AG04450 (cell line): ENCODE results near the gene NDUFAF5. TPM values are rescaled to one million over a fixed set of nuclear protein-coding genes. Genes with fewer than 3 reads are reported as not detected.

Source experiments
- CTCF ChIA-PET: fragments of 300-600, 350-600 bp; formaldehyde crosslinking; extraction: SDS; loops from one replicate; lab custom pipeline; 2022; ENCODE audit warnings: antibody characterized with exemption, inconsistent platforms; lab: Charles Lee
- POLR2A ChIA-PET: fragments of 350-600 bp; formaldehyde crosslinking; extraction: SDS; loops from one replicate; lab custom pipeline; 2021; ENCODE audit warnings: antibody characterized with exemption, inconsistent platforms; lab: Yijun Ruan, JAX
- DNase-seq: peaks from one replicate; pipeline ENCODE4 v3.0.0-alpha.2; 2011; ENCODE audit warnings: low read depth, low spot score
- H3K27ac ChIP-seq: one replicate; pipeline ENCODE4 v1.5.1; 2012; ENCODE audit warnings: low read depth, low read length, control low read depth
- H3K27me3 ChIP-seq: one replicate; pipeline ENCODE4 v1.6.0; 2012; ENCODE audit warnings: low read length; ENCODE audit not compliant: control insufficient read depth, insufficient read depth
- H3K4me3 ChIP-seq: 2 replicates; pipeline ENCODE4 v1.5.1; 2011; ENCODE audit warnings: mild to moderate bottlenecking, low read depth, low read length, control low read depth
- H3K9me3 ChIP-seq: 2 replicates; pipeline ENCODE4 v1.5.1; 2012; ENCODE audit warnings: low read length; ENCODE audit not compliant: control insufficient read depth, insufficient read depth
- CTCF ChIP-seq: IDR thresholded peaks from 2 replicates; pipeline ENCODE4 v1.5.1; 2011; ENCODE audit warnings: low read depth, low read length, control low read depth, inconsistent platforms
- polyA plus RNA-seq: library from polyadenylated mRNA; depleted of rRNA; stranded (reverse); fragments of >200 nt; gene quantifications from 2 replicates; pipeline ENCODE4 v1.2.3, GENCODE V29; 2011

The NDUFAF5 gene
- polyA plus RNA-seq, 1 experiment = 24.1 TPM

- H3K9me3 ChIP-seq = no peaks in the 10 kb centered on the region
- ChIA-PET POLR2A (no interaction called here), CTCF (interaction anchor here (1.3 to 1.5 kb wide), 2 partner anchors 32 to 193 kb away, joined by 4 read pairs; no protein-coding TSS in a partner anchor)
- H3K4me3 ChIP-seq = no peak overlapping the region
- H3K27ac ChIP-seq = no peak overlapping the region
- TF ChIP-seq CTCF = no peak
- no peaks in the 10 kb centered on the region for H3K27me3 ChIP-seq
- DNase-seq = no peak
Measured at GRCh38 chr20:13739731-13740649, 44.8 kb upstream of the NDUFAF5 start.

GRCh38 chr20:13741879-13742278, 42.9 kb upstream of the NDUFAF5 start:
- Histone ChIP-seq H3K27ac (no peak overlapping the region), H3K4me3 (no peak overlapping the region), H3K27me3 (no peaks in the 10 kb centered on the region), H3K9me3 (no peaks in the 10 kb centered on the region)
- DNase-seq = no peak
- no peak for TF ChIP-seq CTCF
- ChIA-PET POLR2A (no interaction called here), CTCF (no interaction called here)

GRCh38 chr20:13744352-13744751, 40.5 kb upstream of the NDUFAF5 start:
- ChIA-PET POLR2A (no interaction called here), CTCF (no interaction called here)
- Histone ChIP-seq H3K27me3 (no peaks in the 10 kb centered on the region), H3K27ac (no peak overlapping the region), H3K9me3 (no peaks in the 10 kb centered on the region), H3K4me3 (no peak overlapping the region)
- no peak for TF ChIP-seq CTCF
- no peak for DNase-seq

- POLR2A ChIA-PET = no interaction called here
- DNase-seq = no peak
- TF ChIP-seq CTCF = no peak
- no peaks in the 10 kb centered on the region for H3K27me3 ChIP-seq
- no peak overlapping the region for H3K4me3 ChIP-seq
- CTCF ChIA-PET = interaction anchor here (1.6 kb wide), 1 partner anchor 26 kb away, joined by 5 read pairs; no protein-coding TSS in a partner anchor
- H3K27ac ChIP-seq = no peak overlapping the region
- H3K9me3 ChIP-seq = no peaks in the 10 kb centered on the region
Measured at GRCh38 chr20:13745784-13746183, 39.0 kb upstream of the NDUFAF5 start.

- ChIA-PET POLR2A (interaction anchor here (0.6 kb wide), 1 partner anchor 13 kb away, joined by 9 read pairs; no protein-coding TSS in a partner anchor), CTCF (no interaction called here)
- no peak for TF ChIP-seq CTCF
- Histone ChIP-seq H3K9me3 (no peaks in the 10 kb centered on the region), H3K27me3 (no peaks in the 10 kb centered on the region), H3K4me3 (no peak overlapping the region), H3K27ac (no peak overlapping the region)
- no peak for DNase-seq
Measured at GRCh38 chr20:13749811-13750210, 35.0 kb upstream of the NDUFAF5 start.
